ENCODE data around the gene NRCAM. TPM values are rescaled to one million over a fixed set of nuclear protein-coding genes. Genes with fewer than 3 reads are reported as not detected.

Gene NRCAM
- total RNA-seq, 5 donors from 2014 or later (not counting 1 experiment from before 2014, with no cell fraction given) = 3.1 to 10.7 (median 5.0) TPM

- no peak for DNase-seq
- no peaks in the 10 kb centered on the region for H3K9me3 ChIP-seq
- ATAC-seq (replicated peaks in 1 of 4) = no peak
- no peaks in the 10 kb centered on the region for H3K4me1 Mint-ChIP-seq
- peaks cover 14 to 21% of the 10 kb centered on the region in 2 donors for H3K27me3 Mint-ChIP-seq
- WGBS (ENCODE audit: insufficient coverage) = 89% methylated on average over 1 of the region's 4 CpGs
- no peaks in the 10 kb centered on the region for H3K36me3 ChIP-seq (ENCODE audit: control insufficient read depth in 2 of 2, extremely low read depth in 1 of 2, insufficient read depth in 1 of 2, low read length in 1 of 2)
- no peak overlapping the region for H3K27ac ChIP-seq (ENCODE audit: low read length)
- no peaks in the 10 kb centered on the region for H3K36me3 Mint-ChIP-seq
- no peaks in the 10 kb centered on the region for H3K27me3 ChIP-seq (replicated peaks in 1 of 2; ENCODE audit: control insufficient read depth in 2 of 2, extremely low read depth in 1 of 2, insufficient read depth in 2 of 2, low read length in 1 of 2)
- ChIA-PET POLR2A (no interaction called here), CTCF (interaction anchor here in 1 of 2 donors (0.9 kb wide), 1 partner anchor 12 kb away, joined by 3 read pairs; no protein-coding TSS in a partner anchor)
- no peaks in the 10 kb centered on the region for H3K4me1 ChIP-seq (ENCODE audit: control insufficient read depth in 1 of 2, extremely low read depth in 1 of 2, insufficient read depth in 2 of 2, low read length in 2 of 2)
- H3K4me3 ChIP-seq (ENCODE audit: control insufficient read depth in 1 of 2, extremely low read depth in 1 of 2, low read length in 1 of 2) = no peak overlapping the region
- no peak overlapping the region for H3K4me3 Mint-ChIP-seq
- H3K9me3 Mint-ChIP-seq = no peaks in the 10 kb centered on the region
- H3K27ac Mint-ChIP-seq = no peak overlapping the region
Observed at GRCh38 chr7:108157606-108158335, 298.5 kb downstream of the NRCAM start.

- Histone ChIP-seq H3K4me3 (ENCODE audit: control insufficient read depth in 1 of 2, extremely low read depth in 1 of 2, low read length in 1 of 2) (no peak overlapping the region), H3K27me3 (replicated peaks in 1 of 2; ENCODE audit: control insufficient read depth in 2 of 2, extremely low read depth in 1 of 2, insufficient read depth in 2 of 2, low read length in 1 of 2) (no peaks in the 10 kb centered on the region), H3K27ac (ENCODE audit: low read length) (no peak overlapping the region), H3K4me1 (ENCODE audit: control insufficient read depth in 1 of 2, extremely low read depth in 1 of 2, insufficient read depth in 2 of 2, low read length in 2 of 2) (no peaks in the 10 kb centered on the region), H3K36me3 (ENCODE audit: control insufficient read depth in 2 of 2, extremely low read depth in 1 of 2, insufficient read depth in 1 of 2, low read length in 1 of 2) (no peaks in the 10 kb centered on the region), H3K9me3 (no peaks in the 10 kb centered on the region)
- Mint-ChIP-seq H3K9me3 (no peaks in the 10 kb centered on the region), H3K4me3 (no peak overlapping the region), H3K4me1 (no peaks in the 10 kb centered on the region), H3K27me3 (peaks cover 21% of the 10 kb centered on the region in 2 donors), H3K27ac (no peak overlapping the region), H3K36me3 (no peaks in the 10 kb centered on the region)
- ChIA-PET POLR2A (no interaction called here), CTCF (no interaction called here)
- 20% methylated on average over 1 of the region's 3 CpGs for WGBS (ENCODE audit: insufficient coverage)
- ATAC-seq (replicated peaks in 1 of 4) (no peak), DNase-seq (no peak)
Observed at GRCh38 chr7:108156897-108157605, 299.2 kb downstream of the NRCAM start.

GRCh38 chr7:108152198-108152597 lies 304.0 kb downstream of the NRCAM start:
- peaks cover 13 to 16% of the 10 kb centered on the region in 2 donors for H3K27me3 Mint-ChIP-seq
- no peaks in the 10 kb centered on the region for H3K4me1 Mint-ChIP-seq
- ATAC-seq (replicated peaks in 1 of 4) (no peak), DNase-seq (no peak)
- POLR2A ChIA-PET = no interaction called here
- WGBS (ENCODE audit: insufficient coverage) = 57% methylated on average over 1 of the region's 3 CpGs
- H3K4me1 ChIP-seq (ENCODE audit: control insufficient read depth in 1 of 2, extremely low read depth in 1 of 2, insufficient read depth in 2 of 2, low read length in 2 of 2) = no peaks in the 10 kb centered on the region
- CTCF ChIA-PET = interaction anchor here in 1 of 2 donors (0.7 kb wide), 1 partner anchor 118 kb away, joined by 3 read pairs; no protein-coding TSS in a partner anchor
- H3K27ac Mint-ChIP-seq = no peak overlapping the region
- H3K36me3 ChIP-seq (ENCODE audit: control insufficient read depth in 2 of 2, extremely low read depth in 1 of 2, insufficient read depth in 1 of 2, low read length in 1 of 2) = no peaks in the 10 kb centered on the region
- no peaks in the 10 kb centered on the region for H3K9me3 ChIP-seq
- no peak overlapping the region for H3K4me3 Mint-ChIP-seq
- H3K36me3 Mint-ChIP-seq = no peaks in the 10 kb centered on the region
- H3K27ac ChIP-seq (ENCODE audit: low read length) = no peak overlapping the region
- H3K27me3 ChIP-seq (replicated peaks in 1 of 2; ENCODE audit: control insufficient read depth in 2 of 2, extremely low read depth in 1 of 2, insufficient read depth in 2 of 2, low read length in 1 of 2) = no peaks in the 10 kb centered on the region
- no peaks in the 10 kb centered on the region for H3K9me3 Mint-ChIP-seq
- H3K4me3 ChIP-seq (ENCODE audit: control insufficient read depth in 1 of 2, extremely low read depth in 1 of 2, low read length in 1 of 2) = no peak overlapping the region

GRCh38 chr7:108149908-108150307 lies 306.3 kb downstream of the NRCAM start:
- no peaks in the 10 kb centered on the region for H3K4me1 Mint-ChIP-seq
- H3K4me3 ChIP-seq (ENCODE audit: control insufficient read depth in 1 of 2, extremely low read depth in 1 of 2, low read length in 1 of 2) = no peak overlapping the region
- H3K27ac Mint-ChIP-seq = no peak overlapping the region
- DNase-seq = no peak
- H3K4me1 ChIP-seq (ENCODE audit: control insufficient read depth in 1 of 2, extremely low read depth in 1 of 2, insufficient read depth in 2 of 2, low read length in 2 of 2) = peaks cover 0 to 5% of the 10 kb centered on the region in 2 experiments
- H3K36me3 ChIP-seq (ENCODE audit: control insufficient read depth in 2 of 2, extremely low read depth in 1 of 2, insufficient read depth in 1 of 2, low read length in 1 of 2) = no peaks in the 10 kb centered on the region
- ChIA-PET CTCF (interaction anchor here in 1 of 2 donors (0.6 kb wide), 1 partner anchor 476 kb away, joined by 3 read pairs; no protein-coding TSS in a partner anchor), POLR2A (no interaction called here)
- no peak overlapping the region for H3K27ac ChIP-seq (ENCODE audit: low read length)
- 60% methylated on average over 2 of the region's 6 CpGs for WGBS (ENCODE audit: insufficient coverage)
- no peaks in the 10 kb centered on the region for H3K36me3 Mint-ChIP-seq
- H3K27me3 Mint-ChIP-seq = peaks cover 13 to 14% of the 10 kb centered on the region in 2 donors
- no peaks in the 10 kb centered on the region for H3K9me3 Mint-ChIP-seq
- no peak for ATAC-seq (replicated peaks in 1 of 4)
- no peaks in the 10 kb centered on the region for H3K9me3 ChIP-seq
- H3K27me3 ChIP-seq (replicated peaks in 1 of 2; ENCODE audit: control insufficient read depth in 2 of 2, extremely low read depth in 1 of 2, insufficient read depth in 2 of 2, low read length in 1 of 2) = peaks cover 0 to 15% of the 10 kb centered on the region in 2 experiments
- H3K4me3 Mint-ChIP-seq = no peak overlapping the region

- H3K9me3 ChIP-seq = no peaks in the 10 kb centered on the region
- no peaks in the 10 kb centered on the region for H3K9me3 Mint-ChIP-seq
- no peaks in the 10 kb centered on the region for H3K4me1 Mint-ChIP-seq
- peaks cover 0 to 5% of the 10 kb centered on the region in 2 experiments for H3K4me1 ChIP-seq (ENCODE audit: control insufficient read depth in 1 of 2, extremely low read depth in 1 of 2, insufficient read depth in 2 of 2, low read length in 2 of 2)
- H3K27me3 ChIP-seq (replicated peaks in 1 of 2; ENCODE audit: control insufficient read depth in 2 of 2, extremely low read depth in 1 of 2, insufficient read depth in 2 of 2, low read length in 1 of 2) = peaks cover 0 to 15% of the 10 kb centered on the region in 2 experiments
- no peaks in the 10 kb centered on the region for H3K36me3 ChIP-seq (ENCODE audit: control insufficient read depth in 2 of 2, extremely low read depth in 1 of 2, insufficient read depth in 1 of 2, low read length in 1 of 2)
- WGBS (ENCODE audit: insufficient coverage) = 100% methylated on average over 2 of the region's 5 CpGs
- no peak overlapping the region for H3K4me3 ChIP-seq (ENCODE audit: control insufficient read depth in 1 of 2, extremely low read depth in 1 of 2, low read length in 1 of 2)
- H3K27me3 Mint-ChIP-seq = peaks cover 9 to 11% of the 10 kb centered on the region in 2 donors
- no peak overlapping the region for H3K27ac ChIP-seq (ENCODE audit: low read length)
- ChIA-PET CTCF (interaction anchor here in 1 of 2 donors (0.6 kb wide), 1 partner anchor 476 kb away, joined by 3 read pairs; no protein-coding TSS in a partner anchor), POLR2A (no interaction called here)
- H3K27ac Mint-ChIP-seq = no peak overlapping the region
- no peaks in the 10 kb centered on the region for H3K36me3 Mint-ChIP-seq
- no peak overlapping the region for H3K4me3 Mint-ChIP-seq
- ATAC-seq (replicated peaks in 1 of 4) (no peak), DNase-seq (no peak)
Observed at GRCh38 chr7:108149119-108149518, 307.1 kb downstream of the NRCAM start.

GRCh38 chr7:108147031-108147563 lies 309.1 kb downstream of the NRCAM start:
- ATAC-seq (replicated peaks in 1 of 4) = no peak
- no peak for DNase-seq
- H3K27ac Mint-ChIP-seq = no peak overlapping the region
- Histone ChIP-seq H3K27me3 (replicated peaks in 1 of 2; ENCODE audit: control insufficient read depth in 2 of 2, extremely low read depth in 1 of 2, insufficient read depth in 2 of 2, low read length in 1 of 2) (peaks cover 0 to 15% of the 10 kb centered on the region in 2 experiments), H3K4me1 (ENCODE audit: control insufficient read depth in 1 of 2, extremely low read depth in 1 of 2, insufficient read depth in 2 of 2, low read length in 2 of 2) (peaks cover 0 to 5% of the 10 kb centered on the region in 2 experiments), H3K27ac (ENCODE audit: low read length) (no peak overlapping the region), H3K9me3 (no peaks in the 10 kb centered on the region), H3K4me3 (ENCODE audit: control insufficient read depth in 1 of 2, extremely low read depth in 1 of 2, low read length in 1 of 2) (no peak overlapping the region), H3K36me3 (ENCODE audit: control insufficient read depth in 2 of 2, extremely low read depth in 1 of 2, insufficient read depth in 1 of 2, low read length in 1 of 2) (no peaks in the 10 kb centered on the region)
- H3K9me3 Mint-ChIP-seq = no peaks in the 10 kb centered on the region
- H3K27me3 Mint-ChIP-seq = peaks cover 5 to 11% of the 10 kb centered on the region in 2 donors
- ChIA-PET CTCF (interaction anchor here in 1 of 2 donors (0.5 kb wide), 1 partner anchor 1119 kb away, joined by 3 read pairs; no protein-coding TSS in a partner anchor), POLR2A (no interaction called here)
- H3K36me3 Mint-ChIP-seq = no peaks in the 10 kb centered on the region
- no peak overlapping the region for H3K4me3 Mint-ChIP-seq
- 83% methylated on average over 5 of the region's 6 CpGs for WGBS (ENCODE audit: insufficient coverage)
- H3K4me1 Mint-ChIP-seq = no peaks in the 10 kb centered on the region

All from T-cell (primary cell).